ENCODE data around the gene TUBB1.
A peak's percentile ranks its signal among the peaks of the same experiment; 100 is the strongest.
"Not testable (repeated sequence)": the region's sequence is repeated elsewhere in the genome, so short reads cannot be mapped to it uniquely, and the experiment has no call there.

TUBB1 gene

DNA sequence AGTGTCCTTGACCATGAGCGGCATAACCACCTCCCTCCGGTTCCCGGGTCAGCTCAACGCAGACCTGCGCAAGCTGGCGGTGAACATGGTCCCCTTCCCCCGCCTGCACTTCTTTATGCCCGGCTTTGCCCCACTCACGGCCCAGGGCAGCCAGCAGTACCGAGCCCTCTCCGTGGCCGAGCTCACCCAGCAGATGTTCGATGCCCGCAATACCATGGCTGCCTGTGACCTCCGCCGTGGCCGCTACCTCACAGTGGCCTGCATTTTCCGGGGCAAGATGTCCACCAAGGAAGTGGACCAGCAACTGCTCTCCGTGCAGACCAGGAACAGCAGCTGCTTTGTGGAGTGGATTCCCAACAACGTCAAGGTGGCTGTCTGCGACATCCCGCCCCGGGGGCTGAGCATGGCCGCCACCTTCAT, 4.9 kb downstream of the TUBB1 start:
- DNase-seq = no peak

DNA sequence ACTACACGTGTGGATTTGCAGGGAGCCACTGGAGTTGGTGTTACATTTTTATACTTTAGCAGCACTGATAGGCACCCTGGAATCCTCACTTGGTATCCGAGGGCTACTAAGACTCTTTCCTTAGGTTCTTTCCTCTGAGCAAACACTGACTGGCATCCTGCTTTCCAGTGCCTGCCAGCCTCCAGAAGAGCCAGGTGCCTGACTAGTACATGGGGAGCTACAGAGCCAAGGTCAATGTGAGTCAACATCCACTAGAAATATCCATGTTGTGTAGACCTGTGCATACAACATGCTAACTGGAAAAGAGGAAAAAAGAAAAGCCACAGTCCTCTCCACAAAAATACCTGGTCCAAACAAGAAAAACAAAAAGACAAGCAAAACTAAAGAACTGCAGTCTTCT, 5.9 kb downstream of the TUBB1 start:
- DNase-seq = no peak

GRCh38 chr20:59025511-59025910, 6.3 kb downstream of the TUBB1 start:
- DNase-seq = no peak

- DNase-seq = no peak
Measured at GRCh38 chr20:59026904-59027740, 7.9 kb downstream of the TUBB1 start.

DNA sequence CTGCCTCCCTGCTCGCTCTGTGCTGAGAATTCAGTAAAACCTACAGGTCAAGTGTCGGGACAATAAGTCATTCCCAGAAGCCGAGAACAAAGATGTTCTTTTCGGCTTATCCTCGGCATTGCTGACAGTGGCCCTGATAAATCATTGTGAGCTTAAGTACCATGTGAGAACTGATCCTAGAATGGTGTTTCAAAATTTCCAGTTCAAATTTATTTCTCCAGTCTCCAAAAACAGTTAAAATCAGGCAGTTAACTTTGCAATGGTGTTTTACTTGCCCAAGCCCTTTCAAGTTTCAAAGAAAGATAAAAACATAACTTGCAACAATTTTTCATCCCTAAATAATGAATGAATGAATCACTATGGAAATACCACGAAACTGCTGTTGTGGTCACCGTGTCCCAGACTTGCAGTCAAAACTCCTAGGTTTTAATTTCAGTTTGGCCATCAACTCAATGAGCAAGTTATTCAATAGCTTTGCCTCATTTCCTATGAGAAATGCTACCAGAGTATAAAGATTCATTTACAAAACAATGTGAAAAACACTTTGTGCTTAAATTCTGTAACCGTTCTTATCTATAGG, 8.6 kb downstream of the TUBB1 start:
- DNase-seq = no peak

DNA sequence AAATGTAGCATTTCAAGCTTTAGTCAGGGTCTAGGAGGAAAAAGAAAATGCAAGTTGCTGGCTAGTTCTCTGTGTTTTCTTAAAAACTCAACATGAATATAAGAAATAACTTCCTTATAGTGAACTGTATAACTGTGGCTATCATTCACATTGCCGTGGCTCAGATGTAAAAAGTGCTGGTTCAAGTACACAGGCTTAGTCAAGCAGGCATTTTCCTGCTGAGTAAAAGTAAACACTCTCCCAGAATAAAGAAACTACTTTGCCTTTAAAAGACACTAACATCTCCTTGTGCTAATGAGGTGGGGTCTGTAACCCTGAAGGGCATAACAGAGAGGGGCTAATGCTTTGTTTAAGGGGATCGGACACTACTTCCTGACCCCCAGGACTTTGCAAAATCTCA, 9.6 kb downstream of the TUBB1 start:
- no peak for DNase-seq

GRCh38 chr20:59030911-59031563, 11.8 kb downstream of the TUBB1 start:
- DNase-seq = no peak

DNA sequence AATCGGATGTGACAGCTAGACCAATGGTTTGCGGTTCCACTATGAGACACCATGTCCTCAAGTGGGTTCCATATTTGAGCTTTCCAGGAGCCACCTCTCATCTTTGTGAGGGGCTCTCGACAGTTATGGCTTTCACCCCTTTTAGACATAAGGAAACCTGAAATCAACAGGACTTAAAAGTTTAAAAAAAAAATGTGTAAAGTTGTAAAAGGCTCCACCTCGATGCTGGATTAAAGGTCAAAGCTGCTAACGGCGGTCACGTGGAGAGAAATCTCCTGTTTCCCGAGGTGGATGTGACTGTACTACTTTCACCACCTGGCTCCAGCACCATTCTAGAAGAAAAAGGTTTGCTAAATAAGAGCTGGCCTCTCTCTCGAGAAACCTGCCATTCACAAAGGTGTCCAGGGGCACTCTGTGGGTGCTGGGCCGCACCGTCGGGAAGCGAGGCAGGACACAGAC, 12.4 kb downstream of the TUBB1 start:
- DNase-seq = peak; percentile 47

DNA sequence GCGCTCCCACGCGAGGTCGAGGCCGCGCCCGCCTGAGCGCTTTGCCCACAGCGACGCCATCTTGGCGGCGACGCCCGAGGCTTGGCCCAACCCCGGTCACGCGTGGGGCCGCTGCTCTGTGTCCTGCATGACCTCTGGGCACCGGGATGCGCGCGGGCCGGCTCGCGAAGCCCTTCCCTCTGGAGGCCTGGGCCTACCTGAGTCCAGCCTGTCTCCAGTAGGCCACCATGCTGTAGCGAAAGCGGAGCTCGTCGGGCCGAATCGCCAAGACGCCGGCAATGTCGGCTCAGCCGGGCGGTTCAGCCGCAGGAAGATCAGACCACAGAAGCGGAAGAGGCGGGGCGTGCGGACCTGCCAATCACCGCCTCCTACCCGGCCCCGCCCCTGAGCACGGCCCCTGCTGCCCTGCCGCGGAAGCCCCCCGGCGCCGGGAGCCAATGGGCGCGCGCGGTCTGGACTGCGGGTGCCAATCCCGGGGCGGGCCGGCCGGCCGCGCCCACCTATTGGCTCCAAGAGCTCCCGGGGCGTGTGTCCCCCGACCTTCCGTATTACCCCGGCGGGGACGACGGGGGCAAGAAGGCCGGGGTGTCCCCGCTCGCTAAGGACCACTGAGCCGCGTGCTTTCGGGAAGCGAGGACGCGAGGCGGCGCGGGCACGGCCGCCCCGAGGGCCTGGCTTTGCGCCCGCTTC, 12.9 kb downstream of the TUBB1 start, which contains the start of gene ATP5F1E:
Gene ATP5F1E (minus strand): TSS at position 313 of the 690 bp plus-strand sequence. CDS start 84 bp downstream, at position 229.
- DNase-seq = peak; percentile 97

GRCh38 chr20:59032713-59033059, 13.5 kb downstream of the TUBB1 start:
- no peak for DNase-seq

GRCh38 chr20:59033093-59033492, 13.9 kb downstream of the TUBB1 start:
- DNase-seq = no peak

- no peak for DNase-seq
Measured at GRCh38 chr20:59033616-59034165, 14.5 kb downstream of the TUBB1 start.

- DNase-seq = no peak
Measured at GRCh38 chr20:59035381-59035780, 16.2 kb downstream of the TUBB1 start.

DNA sequence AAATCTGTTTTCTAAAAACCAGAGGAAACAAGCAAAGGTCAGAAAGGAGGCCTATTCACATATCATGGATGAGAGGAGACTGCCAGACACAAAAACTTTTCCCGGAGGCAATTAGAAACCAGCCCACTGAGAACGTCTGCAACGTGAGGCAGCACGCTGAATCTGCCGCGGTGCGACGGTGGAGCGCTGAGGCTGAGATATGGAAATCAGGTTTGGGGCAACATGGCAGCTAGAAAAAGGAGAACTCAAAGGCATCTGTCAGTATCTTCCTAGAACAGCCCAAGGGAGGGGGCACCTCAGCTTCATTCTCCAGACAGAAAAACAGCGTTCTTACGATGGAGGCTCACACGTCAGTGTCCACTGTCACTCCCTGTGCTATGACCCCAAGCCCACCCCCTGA, 18.2 kb downstream of the TUBB1 start:
- DNase-seq = no peak

GRCh38 chr20:59039233-59039632, 20.0 kb downstream of the TUBB1 start:
- DNase-seq = no peak

- no peak for DNase-seq
Measured at GRCh38 chr20:59040667-59041066, 21.4 kb downstream of the TUBB1 start.

GRCh38 chr20:59041487-59041886, 22.3 kb downstream of the TUBB1 start:
- not testable (repeated sequence) for DNase-seq

- DNase-seq = peak; percentile 39
Measured at GRCh38 chr20:59042151-59042795, 23.0 kb downstream of the TUBB1 start, which contains the start of gene PRELID3B. TSS of gene PRELID3B (minus strand) at chr20:59042786. CDS start at chr20:59042730, 56 bp downstream.

GRCh38 chr20:59042796-59043631, 23.8 kb downstream of the TUBB1 start:
- DNase-seq = peak; percentile 96

DNA sequence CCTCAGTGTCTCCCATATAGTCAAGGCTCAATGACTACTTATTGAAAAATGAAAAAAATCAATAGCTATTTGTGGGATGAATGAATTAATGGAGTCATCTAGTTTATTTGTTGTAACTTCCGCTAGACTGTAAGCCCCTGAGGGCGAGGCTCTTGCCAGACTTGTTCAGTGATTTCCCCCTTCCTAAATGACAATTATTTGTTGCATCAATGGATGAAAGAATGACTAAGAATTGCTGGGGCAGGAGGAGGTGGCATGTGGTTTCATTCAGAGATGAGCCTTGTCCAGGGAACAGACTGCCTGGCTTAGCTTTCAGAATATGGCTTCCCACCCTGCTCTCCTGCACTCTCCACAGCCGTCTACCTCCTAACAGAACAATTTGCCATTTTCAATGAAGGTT, 24.5 kb downstream of the TUBB1 start:
- no peak for DNase-seq

DNA sequence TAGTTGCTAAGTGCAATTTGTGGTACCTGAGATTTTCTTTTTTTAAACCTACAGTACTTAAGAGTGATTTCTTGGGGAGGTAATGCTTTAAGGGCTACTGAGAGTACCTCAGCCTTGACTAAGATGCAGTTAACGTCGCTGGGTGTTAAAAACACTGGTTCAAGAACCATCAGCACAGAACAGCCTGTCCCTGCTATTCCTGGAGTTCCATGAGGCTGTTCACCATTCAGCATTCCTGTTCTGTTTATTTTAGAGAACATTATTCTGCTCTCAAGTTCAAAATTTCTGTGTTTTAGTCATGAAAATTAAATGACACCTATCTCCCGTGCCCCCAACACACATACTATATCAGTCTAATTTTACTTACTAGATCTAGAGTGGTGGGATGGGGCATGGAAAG, 25.1 kb downstream of the TUBB1 start:
- DNase-seq = no peak

Measured in CD4-positive, alpha-beta T cell treated with Interleukin-10 for 1 hour (primary cell).